ENCODE data around the gene TOLLIP.
"Not testable (repeated sequence)": the region's sequence is repeated elsewhere in the genome, so short reads cannot be mapped to it uniquely, and the experiment has no call there.

The TOLLIP gene

DNA sequence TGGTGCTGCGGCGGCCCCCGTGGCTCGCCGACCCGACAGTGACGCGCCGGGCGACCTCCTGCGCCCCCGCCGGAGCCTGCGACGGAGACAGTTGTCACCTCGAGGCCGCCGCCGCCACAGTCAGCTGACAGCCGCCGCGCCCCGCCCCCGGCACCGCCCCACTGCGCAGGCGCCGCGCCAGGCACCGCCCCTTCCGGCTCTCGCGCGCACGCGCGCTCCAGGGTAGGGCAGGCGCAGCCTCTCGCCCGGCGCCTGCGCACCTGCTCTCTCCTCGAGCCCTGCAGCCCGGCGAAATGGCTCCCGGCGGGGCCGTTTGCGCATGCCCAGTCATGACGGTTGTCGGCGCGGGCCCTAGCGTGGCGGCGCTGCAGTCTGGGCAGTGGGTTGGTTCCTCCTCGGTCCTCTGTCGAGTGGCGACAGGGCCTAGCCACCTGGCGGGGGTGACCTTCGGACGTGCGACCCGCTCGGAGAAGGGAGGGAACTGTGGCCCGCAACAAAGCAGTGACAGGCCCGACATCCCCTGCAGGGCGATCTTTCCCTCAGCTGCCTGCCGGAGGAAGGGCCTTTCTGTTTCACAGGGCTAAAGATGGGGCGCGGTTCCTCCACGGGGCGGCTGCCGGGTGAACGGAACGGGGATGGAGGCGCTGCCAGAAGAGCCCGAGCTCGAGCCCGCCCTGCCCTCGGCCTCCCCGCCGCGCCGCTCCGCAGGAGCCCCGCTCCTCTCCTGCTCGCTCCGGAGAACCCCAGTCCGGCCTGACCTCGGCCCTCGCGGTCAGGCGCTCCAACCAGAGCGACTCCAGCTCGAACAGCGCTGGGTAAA is at the start of gene TOLLIP:
Gene TOLLIP, minus strand, starts transcription at position 135 of the 820 bp plus-strand sequence. Its CDS starts 134 bp downstream, at position 1.
- DNase-seq (ENCODE audit: low read depth, low spot score) = peak; percentile 88

DNA sequence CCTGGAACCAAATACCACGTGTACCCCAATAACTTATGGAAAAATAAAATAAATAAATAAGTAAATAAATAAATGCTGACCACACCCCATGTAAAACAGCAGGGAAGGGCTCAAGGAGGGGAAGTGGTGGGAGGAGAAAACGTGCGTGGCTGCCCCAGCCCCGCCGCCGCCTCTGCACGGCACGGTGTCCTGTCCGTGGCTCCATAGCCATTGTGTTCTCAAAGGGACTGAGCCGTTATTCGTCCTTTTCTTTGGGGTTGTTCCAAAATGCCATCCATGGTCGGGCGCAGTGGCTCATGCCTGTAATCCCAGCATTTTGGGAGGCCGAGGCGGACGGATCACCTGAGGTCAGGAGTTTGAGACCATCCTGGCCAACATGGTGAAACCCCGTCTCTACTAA is 49.5 kb upstream of the TOLLIP start:
- not testable (repeated sequence) for DNase-seq (ENCODE audit: low read depth, low spot score)

DNA sequence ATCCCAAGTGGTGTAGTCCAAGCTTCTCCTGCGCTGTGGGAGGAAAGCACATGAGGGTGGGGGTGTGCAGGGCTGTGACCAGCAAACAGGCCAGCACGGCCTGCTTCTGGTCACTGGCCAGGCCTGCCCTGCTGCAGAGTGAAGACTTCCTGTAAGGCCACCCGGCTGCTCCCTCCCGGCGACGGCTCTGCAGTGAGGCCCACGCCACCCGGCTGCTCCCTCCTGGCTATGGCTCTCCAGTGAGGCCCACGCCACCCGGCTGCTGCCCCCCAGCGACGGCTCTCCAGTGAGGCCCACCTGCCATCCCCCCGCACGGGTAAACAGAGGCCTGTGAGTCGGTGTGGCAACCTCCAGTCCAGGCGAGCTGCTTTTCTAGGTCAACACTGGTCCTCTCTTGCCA is 48.9 kb upstream of the TOLLIP start:
- no peak for DNase-seq (ENCODE audit: low read depth, low spot score)

DNA sequence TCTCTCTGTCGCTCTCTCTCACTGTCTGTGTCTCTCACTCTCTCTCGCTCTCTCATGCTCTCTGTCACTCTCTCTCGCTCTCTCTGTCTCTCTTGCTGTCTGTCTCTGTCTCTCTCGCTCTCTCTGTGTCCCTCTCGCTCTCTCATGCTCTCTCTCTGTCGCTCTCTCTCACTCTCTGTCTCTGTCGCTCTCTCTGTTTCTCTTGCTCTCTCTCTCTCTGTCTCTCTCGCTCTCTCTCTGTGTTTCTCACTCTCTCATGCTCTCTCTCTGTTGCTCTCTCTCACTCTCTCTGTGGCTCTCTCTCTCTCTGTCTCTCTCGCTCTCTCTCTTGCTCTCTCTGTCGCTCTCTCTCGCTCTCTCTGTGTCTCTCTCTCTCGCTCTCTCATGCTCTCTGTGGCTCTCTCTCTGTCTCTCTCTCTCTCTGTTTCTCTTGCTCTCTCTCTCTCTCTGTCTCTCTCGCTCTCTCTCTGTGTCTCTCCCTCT is 47.1 kb upstream of the TOLLIP start:
- DNase-seq (ENCODE audit: low read depth, low spot score) = no peak

DNA sequence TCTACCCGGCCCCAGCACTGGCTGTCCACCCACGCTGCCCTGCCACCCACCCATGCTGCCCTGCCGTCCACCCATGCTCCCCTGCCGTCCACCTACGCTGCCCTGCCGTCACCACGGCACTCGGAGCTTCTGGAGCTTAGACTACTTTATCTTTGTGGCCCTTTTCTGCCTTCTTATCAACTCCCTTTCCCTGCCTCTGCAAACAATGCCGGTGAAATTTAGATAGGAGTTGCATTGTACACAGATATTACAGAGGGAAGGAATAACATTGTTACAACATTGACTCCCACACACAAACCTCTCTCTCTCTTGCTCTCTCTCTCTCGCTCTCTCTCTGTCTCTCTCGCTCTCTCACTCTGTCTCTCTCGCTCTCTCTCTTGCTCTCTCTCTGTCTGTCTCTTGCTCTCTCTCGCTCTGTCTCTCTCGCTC is 46.6 kb upstream of the TOLLIP start:
- DNase-seq (ENCODE audit: low read depth, low spot score) = no peak

DNA sequence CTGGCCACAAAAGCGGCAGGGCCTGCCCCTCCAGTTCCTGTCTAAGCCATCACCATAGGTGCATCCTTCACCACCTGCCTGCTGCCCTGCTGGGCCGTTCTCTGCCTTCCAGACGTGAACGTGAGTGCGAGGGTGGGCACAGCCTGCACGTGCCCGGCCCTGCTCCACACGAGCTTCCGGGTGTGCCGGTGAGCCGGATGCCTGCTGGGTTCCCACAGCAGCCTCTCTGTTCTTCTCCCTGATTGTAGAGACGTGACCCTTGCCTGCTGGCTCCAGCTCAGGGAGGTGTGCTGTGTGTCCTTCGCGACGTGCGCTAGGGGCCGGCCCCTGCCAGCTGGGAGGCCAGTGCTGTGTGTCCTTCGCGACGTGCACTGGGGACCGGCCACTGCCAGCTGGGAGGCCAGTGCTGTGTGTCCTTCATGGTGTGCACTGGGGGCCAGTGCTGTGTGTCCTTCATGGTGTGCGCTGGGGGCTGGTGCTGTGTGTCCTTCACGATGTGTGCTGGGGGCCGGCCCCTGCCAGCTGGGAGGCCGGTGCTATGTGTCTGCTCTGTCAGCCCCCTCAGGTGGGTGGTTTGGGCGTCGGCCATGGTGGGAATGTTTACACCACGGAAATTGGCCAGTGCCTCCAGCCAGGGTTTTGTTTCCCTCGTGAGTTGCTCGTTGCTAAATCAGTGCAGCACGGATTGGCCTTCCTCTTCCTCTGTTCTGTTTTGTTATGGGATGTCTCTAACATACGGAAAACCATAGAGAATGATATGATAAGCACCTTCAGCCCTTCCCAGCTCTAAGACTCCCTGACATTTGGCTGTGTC is 44.9 kb upstream of the TOLLIP start:
- DNase-seq (ENCODE audit: low read depth, low spot score) = no peak

DNA sequence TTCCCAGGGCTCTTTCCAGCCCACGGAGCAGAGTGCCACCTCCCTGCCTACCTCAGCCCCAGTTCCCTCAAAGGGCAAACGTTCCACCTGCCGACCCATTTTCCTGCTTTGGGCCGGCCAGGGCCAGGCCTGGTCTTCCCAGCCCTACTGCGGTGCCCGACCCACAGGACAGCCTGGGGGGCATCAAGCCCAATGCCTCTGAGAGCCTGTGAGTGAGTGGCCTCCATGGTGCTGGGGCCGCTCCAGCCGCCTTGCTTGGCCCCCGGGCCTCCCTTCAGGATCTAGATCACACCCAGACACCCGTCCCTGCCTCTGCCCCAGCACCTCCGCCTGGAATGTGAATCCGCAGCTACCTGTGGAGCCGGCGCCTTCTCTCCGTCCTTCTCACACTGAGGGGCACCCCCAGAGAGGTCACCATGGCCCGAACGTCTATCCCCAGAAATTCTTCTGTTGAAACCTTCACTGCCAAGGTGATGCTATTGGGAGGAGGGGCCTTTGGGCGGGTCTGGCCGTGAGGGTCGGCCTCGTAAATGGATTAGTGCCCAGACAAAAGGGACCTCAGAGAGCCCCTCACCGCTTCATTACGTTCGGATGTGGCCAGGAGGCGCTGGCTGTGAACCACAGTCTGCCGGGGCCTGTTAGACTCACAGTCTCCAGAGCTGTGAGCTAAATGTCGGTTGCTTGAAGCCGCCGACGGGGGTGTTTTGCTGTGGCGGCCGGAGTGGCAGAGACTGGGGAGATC is 44.1 kb upstream of the TOLLIP start:
- no peak for DNase-seq (ENCODE audit: low read depth, low spot score)

DNA sequence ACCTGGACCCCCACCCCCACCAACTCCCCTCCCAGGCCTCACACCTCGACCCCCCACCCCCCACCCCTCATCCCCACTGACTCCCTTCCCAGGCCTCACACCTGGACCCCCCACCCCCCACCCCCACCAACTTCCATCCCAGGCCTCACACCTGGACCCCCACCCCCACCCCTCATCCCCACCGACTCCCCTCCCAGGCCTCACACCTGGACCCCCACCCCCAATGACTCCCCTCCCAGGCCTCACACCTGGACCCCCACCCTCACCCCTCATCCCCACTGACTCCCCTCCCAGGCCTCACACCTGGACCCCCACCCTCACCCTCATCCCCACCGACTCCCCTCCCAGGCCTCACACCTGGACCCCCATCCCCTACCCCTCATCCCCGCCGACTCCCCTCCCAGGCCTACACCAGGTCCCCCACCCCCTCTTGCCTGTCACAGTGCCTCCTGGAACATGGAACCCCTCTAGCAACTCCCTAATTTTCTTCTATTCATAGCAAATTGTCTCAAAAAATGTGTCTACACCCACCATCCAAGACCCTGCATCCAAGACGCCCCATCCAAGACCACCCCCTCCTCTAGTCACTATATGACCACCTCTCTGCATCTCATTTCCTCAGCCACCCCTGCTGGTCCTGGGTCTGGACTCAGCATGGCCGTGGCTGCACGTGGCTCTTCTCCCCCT is 43.4 kb upstream of the TOLLIP start:
- no peak for DNase-seq (ENCODE audit: low read depth, low spot score)

DNA sequence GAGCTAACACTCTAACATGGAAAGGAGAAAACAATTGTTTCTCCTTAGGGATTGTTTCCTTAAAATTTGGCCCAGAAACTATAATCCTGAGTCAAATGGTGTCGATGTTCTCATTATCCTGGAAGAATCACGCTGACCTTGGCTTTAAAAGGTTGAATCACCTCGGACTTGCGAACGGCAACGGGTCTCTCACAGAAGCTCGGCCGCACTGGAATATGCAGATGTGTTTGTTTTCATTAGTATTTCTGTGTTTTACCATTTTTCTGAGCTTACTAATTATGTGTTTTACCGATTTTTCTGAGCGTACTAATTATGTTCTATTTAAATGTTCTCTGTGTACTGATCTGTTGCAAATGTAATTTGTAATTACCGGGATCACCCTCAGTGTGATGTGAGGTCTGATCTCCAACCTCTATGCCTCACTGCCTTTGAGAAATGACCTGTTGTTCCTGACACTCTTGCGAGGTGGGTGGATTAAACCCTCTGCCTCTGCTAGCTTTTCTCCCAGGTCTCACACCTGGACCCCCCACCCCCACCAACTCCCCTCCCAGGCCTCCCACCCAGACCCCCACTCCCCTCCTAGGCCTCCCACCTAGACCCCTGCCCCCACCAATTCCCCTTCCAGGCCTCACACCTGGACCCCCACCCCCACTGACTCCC is 42.0 kb upstream of the TOLLIP start:
- DNase-seq (ENCODE audit: low read depth, low spot score) = no peak

DNA sequence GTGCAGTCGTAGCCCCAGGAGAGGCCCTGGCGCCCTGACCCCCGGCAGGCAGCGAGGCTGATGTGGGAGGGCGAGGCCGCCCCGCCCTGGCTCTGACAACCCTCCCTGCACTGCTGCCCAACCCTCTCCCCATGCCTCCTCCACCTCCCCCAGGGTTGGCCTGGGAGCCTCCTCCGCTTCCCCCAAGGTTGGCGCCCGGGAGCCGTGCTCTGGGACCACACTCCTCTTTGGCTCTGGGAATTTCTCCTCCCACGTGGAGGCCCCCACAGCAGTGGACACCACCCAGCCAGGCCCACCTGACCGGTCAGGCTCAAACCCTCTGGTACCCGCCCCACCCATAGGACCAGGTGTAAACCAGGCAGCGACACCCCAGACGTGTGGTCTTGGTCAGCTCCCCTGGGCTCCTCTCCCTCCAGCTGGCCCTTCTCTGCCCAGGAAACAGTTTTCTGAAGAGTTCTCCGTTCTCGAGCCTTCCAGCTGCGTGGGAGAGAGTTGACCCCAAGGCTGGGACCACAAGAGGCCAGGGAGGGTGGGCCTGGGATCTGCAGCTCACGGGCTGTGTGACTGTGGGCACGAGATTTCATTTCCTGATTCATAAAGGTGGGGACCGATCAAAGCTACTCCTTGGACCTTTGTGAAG is 40.8 kb upstream of the TOLLIP start:
- DNase-seq (ENCODE audit: low read depth, low spot score) = no peak

DNA sequence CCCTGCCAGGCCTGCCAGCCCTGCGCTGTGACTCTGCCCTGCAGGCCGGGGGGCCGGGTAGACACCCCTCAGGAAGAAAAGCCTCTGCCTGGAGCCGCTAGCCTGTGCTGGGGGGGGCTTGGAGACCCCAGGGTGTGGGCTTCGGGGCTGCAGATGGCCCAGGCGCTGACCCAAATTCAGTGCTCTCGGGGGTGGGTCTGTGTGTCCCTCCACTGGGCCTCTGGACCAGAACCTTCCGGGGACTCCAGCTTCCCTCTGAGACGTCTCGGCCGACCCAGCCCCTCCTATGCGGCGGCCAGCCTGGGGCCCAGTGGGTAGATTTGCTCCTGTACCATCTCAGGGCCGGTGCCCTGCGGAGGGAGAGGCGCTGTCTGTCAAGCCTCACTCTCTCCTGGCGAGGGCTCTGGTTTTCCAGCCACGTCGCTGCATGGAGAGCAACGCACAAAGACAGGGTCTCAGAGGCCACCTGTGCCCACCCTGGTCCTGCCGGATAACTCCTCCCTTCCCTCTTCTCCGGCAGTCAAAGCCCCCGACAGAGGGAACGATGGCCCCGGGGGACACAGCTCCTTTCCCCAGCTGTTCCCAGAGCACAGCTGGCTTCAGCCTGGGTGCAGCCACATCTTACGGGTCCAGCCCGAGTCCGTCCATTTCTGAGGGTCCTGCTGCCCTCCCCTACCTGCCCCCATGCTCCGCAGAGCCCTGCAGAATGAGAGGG is 40.1 kb upstream of the TOLLIP start:
- no peak for DNase-seq (ENCODE audit: low read depth, low spot score)

DNA sequence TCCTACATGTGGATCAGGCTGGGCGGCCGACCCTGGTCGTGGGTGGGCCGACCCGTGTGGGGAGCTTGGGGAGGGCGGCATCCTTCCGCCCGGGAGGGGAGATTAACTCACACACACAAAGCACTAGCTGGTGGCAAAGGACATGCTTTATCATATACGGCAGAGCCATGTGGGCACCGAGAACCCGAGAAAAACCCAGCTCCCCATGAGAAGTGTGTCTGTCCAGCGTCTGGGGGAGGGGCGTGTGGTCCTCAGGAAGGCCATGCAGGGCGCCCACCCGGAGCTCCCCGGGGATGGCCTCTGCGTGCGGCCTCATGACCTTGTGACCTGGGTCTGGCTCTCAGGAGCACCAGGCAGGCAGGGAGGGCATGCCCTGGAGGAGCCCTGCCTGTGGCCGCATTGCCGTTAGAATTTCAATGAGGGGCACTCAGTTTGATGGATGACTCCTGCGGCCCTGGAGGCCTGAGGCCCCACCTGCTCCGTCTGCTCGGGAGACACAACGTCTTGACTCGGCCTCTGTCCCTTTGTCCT is 39.4 kb upstream of the TOLLIP start:
- no peak for DNase-seq (ENCODE audit: low read depth, low spot score)

DNA sequence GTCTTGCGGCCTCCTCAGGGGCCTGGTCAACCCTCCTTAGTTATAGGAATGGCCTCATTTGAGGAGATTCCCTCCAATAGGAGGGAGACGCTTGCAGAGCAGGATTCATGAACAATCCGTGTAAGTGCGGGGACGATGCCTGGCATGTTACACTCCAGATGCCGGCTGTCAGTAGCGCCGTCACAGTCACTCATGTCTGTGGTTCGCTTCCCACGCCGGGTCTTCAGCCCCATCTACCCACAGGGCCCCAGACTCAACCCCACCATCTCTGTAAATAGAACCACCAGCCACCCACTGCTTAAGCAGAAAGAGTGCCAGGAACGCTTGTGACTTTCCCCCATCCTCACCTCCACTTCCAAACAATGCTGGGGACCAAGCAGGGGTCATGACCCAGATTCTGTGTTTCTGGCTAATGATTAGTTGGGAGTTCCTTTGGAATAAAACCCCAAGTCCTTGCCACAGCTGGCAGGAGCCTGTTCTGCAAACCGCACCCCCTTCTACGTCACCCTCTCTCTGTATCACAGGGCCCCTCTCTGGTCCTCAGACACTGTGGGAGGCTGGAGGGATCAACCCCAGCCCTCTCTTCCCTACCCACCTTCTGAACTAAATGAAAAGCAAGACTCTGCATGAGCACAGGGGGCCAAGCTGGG is 38.8 kb upstream of the TOLLIP start:
- DNase-seq (ENCODE audit: low read depth, low spot score) = no peak

DNA sequence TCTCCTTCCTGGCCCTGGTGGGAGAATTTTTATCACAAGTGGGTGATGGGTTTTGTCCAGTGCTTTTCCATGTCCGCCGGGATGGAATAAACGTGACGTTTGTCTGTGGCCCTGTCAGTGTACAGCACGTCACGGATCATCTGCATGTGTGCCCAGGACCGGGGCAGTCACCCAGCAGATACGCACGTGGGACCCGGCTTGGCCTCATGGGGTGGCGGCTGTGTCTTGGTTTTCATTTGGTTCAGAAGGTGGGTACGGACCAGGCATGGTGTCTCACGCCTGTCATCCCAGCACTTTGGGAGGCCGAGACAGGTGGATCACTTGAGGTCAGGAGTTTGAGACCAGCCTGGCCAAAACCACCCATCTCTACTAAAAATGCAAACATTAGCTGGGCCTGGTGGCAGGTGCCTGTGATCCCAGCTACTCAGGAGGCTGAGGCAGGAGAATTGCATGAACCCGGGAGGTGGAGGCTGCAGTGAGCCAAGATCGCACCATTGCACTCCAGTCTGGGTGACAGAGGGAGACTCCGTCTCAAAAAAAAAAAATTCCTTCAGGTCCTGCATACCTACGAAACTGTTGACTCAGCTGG is 38.1 kb upstream of the TOLLIP start:
- not testable (repeated sequence) for DNase-seq (ENCODE audit: low read depth, low spot score)

DNA sequence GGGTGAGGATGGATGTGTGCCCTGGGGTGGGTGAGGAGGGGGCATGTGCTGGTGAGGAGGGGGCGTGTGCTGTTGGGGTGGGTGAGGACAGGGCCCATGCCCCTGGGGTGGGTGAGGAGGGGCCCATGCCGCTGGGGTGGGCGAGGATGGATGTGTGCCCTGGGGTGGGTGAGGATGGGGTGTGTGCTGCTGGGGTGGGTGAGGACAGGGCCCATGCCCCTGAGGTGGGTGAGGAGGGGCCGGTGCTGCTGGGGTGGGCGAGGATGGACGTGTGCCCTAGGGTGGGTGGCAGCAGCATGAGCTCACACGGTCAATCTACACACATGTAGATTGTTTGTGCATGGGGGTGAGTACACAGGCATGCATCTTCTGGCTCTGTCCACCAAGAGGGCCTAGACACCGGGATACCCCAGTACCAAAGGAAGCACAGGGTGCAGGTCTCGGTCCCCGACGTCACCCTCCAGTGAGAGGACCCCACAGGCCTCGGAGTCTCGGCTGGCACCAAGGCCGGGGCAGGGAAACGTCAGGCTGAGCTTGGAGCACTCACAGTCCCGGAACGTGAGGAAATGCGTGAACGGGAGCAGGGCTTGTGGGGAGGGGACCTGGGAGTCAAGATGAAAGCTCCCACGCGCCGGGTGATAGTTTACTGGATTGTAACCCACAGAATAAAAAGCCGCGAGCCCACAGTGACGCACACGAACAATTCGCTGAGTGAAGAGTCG is 37.4 kb upstream of the TOLLIP start:
- no peak for DNase-seq (ENCODE audit: low read depth, low spot score)

DNA sequence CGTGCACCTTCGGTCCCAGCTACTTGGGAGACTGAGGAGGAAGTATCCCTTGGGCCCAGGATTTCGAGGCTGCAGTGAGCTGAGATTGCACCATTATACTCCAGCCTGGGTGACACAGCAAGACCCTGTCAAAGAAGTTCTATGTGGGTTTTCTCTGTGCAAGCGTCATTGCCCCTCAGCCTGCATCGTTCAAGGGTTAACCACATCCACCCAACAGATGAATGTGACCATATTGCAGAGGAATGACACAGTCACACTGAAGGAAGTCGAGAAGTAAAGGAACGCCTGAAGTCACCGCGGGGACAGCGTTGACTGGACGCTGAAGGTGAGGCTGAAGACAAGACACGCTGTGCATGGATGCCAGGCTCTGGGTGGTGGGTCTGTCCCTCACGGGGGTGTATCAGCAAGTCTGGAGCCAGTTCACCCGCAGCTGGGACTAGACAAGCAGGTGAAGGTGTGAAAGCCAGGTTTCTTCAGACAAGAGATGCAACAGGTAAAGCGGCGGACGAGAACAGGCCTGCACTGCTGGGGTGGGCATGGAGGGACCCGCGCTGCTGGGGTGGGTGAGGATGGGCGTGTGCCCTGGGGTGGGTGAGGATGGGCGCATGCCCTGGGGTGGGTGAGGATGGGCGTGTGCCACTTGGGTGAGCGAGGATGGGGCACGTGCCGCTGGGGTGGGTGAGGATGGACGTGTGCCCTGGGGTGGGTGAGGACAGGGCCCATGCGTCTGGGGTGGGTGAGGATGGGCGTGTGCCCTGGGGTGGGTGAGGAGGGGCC is 36.5 kb upstream of the TOLLIP start:
- no peak for DNase-seq (ENCODE audit: low read depth, low spot score)

DNA sequence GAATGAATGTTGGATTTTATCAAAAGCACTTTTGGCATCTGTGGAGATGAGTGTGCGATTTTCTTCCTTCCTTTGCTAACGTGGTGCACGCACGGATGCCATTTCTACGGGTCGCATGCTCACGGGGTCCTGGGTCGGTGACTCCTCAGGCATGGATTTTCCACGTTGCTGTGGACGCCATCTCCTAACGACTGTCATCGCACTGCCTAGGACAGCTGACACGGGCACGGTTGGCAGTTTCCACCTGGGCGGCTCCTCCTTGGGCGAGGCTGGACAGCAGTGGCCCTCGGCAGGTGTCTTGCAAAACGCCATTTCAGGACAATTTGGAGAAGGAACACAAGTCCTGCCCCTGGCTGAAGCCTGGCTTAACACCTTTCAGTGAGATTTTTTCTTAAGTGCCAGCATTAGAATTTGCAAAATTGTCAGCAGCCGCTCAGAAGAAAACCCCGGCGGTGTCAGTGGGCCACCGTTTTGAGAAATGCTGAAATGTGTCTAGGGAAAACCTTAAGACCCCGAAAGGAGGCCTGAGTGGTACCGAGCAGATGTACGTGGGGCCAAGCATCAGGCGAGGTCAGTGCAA is 34.7 kb upstream of the TOLLIP start:
- DNase-seq (ENCODE audit: low read depth, low spot score) = no peak
